OCI-LY1 (cell line): ENCODE measurements around the gene MARK3.

Experiments used
- H2AFZ ChIP-seq: fragments of 200-600 bp; sonication (generic), shearing (Covaris generic); 2 replicates; pipeline ENCODE4 v1.6.0; 2014; ENCODE audit warnings: antibody characterized with exemption, mild to moderate bottlenecking, low read length
- H3F3A ChIP-seq: fragments of 200-600 bp; sonication (generic), shearing (Covaris generic); 2 replicates; pipeline ENCODE4 v1.6.0; 2014; ENCODE audit warnings: mild to moderate bottlenecking, antibody characterized with exemption, low read length, moderate library complexity; ENCODE audit not compliant: insufficient read depth
- H3K27ac ChIP-seq: fragments of 200-600 bp; sonication (generic); 2 replicates; pipeline ENCODE4 v1.5.1; 2014; ENCODE audit warnings: low read length, mixed run types, mild to moderate bottlenecking, low read depth; ENCODE audit not compliant: poor library complexity, severe bottlenecking
- H3K27me3 ChIP-seq: fragments of 200-600 bp; sonication (generic); 2 replicates; pipeline ENCODE4 v1.6.0; 2014; ENCODE audit warnings: antibody characterized with exemption, mild to moderate bottlenecking, low read length, moderate library complexity; ENCODE audit not compliant: insufficient read depth
- H3K36me3 ChIP-seq: fragments of 200-600 bp; sonication (generic); 2 replicates; pipeline ENCODE4 v1.6.1; 2014; ENCODE audit warnings: mild to moderate bottlenecking, antibody characterized with exemption, low read length, moderate library complexity, mixed read lengths; ENCODE audit not compliant: insufficient read depth
- H3K4me1 ChIP-seq: fragments of 200-600 bp; sonication (generic); 2 replicates; pipeline ENCODE4 v1.5.1; 2014; ENCODE audit warnings: mild to moderate bottlenecking, low read length, moderate library complexity; ENCODE audit not compliant: insufficient read depth, severe bottlenecking
- H3K4me2 ChIP-seq: fragments of 200-600 bp; sonication (generic), shearing (Covaris generic); 2 replicates; pipeline ENCODE4 v1.6.1; 2014; ENCODE audit warnings: low read length
- H3K4me3 ChIP-seq: fragments of 200-600 bp; sonication (generic); 2 replicates; pipeline ENCODE4 v1.5.1; 2014; ENCODE audit warnings: low read length, low read depth, mild to moderate bottlenecking, mixed read lengths; ENCODE audit not compliant: poor library complexity, severe bottlenecking
- H3K79me2 ChIP-seq: fragments of 200-600 bp; shearing (Covaris generic); 2 replicates; pipeline ENCODE4 v1.6.1; 2016; ENCODE audit warnings: mixed run types, low read length, mixed read lengths; ENCODE audit not compliant: insufficient read depth
- H3K9ac ChIP-seq: fragments of 200-600 bp; sonication (generic), shearing (Covaris generic); 2 replicates; pipeline ENCODE4 v1.6.1; 2014; ENCODE audit warnings: mild to moderate bottlenecking, low read length, mixed read lengths
- H3K9me2 ChIP-seq: fragments of 200-600 bp; sonication (generic), shearing (Covaris generic); 2 replicates; pipeline ENCODE4 v1.6.1; 2014; ENCODE audit warnings: low read depth, mild to moderate bottlenecking, low read length, mixed read lengths
- H3K9me3 ChIP-seq: fragments of 200-600 bp; shearing (Covaris generic); 2 replicates; pipeline ENCODE4 v1.6.1; 2014; ENCODE audit warnings: low read length, mixed read lengths
- H4K20me1 ChIP-seq: fragments of 200-600 bp; sonication (generic), shearing (Covaris generic); 2 replicates; pipeline ENCODE4 v1.6.0; 2016; ENCODE audit warnings: mild to moderate bottlenecking, low read length; ENCODE audit not compliant: insufficient read depth
- EZH2 ChIP-seq: fragments of 200-600 bp; sonication (generic), shearing (Covaris generic); IDR thresholded peaks from 2 replicates; pipeline ENCODE4 v1.8.0; 2017; ENCODE audit warnings: borderline replicate concordance, mixed run types, mild to moderate bottlenecking, antibody characterized with exemption, low read length, moderate library complexity, mixed read lengths
- TF ChIP-seq, protein P1 (sequence below): fragments of 200-600 bp; sonication (generic), shearing (Covaris generic); IDR thresholded peaks from 2 replicates; pipeline ENCODE4 v1.5.1; 2017; ENCODE audit warnings: mild to moderate bottlenecking, antibody characterized with exemption, low read length, moderate library complexity, mixed read lengths

Gene MARK3

DNA sequence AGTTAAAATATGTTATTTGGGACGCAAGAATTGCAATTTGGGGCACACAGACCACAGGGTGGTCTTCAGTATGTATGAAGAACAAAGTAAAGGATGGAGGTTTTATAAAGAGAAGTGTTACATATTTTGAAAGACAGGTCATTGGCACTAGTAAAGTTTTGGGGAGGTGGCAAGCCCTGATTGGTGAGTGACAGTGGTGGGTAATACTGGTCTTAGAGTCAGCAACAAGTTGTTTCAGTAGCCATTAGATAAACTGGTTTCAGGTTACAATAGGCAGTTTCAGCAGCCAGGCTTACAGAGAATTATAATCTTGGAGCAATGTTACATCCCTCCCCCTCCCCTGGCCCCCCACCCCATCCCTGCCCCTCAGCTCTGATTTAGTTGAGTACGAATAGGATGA, 17.5 kb downstream of the MARK3 start:
- H3K9me3 ChIP-seq: no peaks in the 10 kb centered on the region
- TF ChIP-seq EZH2: no peak
- TF ChIP-seq, protein P1, sequence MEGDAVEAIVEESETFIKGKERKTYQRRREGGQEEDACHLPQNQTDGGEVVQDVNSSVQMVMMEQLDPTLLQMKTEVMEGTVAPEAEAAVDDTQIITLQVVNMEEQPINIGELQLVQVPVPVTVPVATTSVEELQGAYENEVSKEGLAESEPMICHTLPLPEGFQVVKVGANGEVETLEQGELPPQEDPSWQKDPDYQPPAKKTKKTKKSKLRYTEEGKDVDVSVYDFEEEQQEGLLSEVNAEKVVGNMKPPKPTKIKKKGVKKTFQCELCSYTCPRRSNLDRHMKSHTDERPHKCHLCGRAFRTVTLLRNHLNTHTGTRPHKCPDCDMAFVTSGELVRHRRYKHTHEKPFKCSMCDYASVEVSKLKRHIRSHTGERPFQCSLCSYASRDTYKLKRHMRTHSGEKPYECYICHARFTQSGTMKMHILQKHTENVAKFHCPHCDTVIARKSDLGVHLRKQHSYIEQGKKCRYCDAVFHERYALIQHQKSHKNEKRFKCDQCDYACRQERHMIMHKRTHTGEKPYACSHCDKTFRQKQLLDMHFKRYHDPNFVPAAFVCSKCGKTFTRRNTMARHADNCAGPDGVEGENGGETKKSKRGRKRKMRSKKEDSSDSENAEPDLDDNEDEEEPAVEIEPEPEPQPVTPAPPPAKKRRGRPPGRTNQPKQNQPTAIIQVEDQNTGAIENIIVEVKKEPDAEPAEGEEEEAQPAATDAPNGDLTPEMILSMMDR: no peak
- no peak overlapping the region for H3K4me3 ChIP-seq
- H3K36me3 ChIP-seq: peaks cover 23% of the 10 kb centered on the region
- peaks cover 72% of the 10 kb centered on the region for H3K79me2 ChIP-seq
- H3K27me3 ChIP-seq: no peaks in the 10 kb centered on the region
- H3K9me2 ChIP-seq: no peaks in the 10 kb centered on the region
- H3K27ac ChIP-seq: no peak overlapping the region
- no peak overlapping the region for H2AFZ ChIP-seq
- H3K4me1 ChIP-seq: peaks cover 55% of the 10 kb centered on the region
- H4K20me1 ChIP-seq: no peaks in the 10 kb centered on the region
- H3F3A ChIP-seq: no peaks in the 10 kb centered on the region
- H3K9ac ChIP-seq: no peak overlapping the region
- H3K4me2 ChIP-seq: no peak overlapping the region

DNA sequence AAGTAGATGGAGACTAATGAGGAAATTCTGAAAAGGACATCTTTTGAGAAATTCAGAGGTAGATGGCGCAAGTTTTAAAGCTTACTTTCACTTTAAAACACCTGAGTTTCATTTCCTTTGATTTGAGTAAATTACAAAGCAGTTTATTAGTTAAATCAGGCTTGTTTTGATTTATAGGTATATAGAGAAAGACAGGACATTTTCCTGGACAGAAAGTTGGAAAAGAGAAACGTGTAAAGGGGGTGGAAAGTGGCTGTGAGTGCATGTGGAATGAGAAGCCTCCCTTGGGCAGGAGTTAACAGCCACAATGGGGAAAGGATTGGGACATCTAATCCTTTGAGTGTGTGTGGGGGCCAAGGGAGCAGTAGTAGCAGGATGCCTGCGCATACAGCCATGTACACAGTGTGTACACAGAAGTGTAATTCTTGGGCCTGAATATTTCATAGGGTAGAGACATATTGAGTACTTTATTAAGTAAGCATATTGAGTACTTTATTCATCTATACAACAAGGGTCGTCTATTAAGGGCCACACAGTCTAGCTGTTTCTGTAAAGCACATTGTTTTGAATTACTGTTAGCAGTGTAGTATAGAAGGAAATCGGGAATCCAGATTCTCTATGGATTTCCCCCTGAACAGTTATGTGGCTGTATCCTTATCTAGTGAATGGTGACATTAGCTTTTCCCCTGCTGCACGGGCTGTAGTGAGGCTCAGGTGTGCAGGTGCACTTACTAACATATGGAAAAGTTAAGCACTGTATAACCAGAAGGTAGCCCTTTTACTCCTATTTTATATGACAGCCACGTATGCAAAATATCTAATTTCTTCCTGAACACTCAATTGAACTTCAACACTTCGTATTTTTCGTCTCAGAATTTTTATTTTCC, 19.1 kb downstream of the MARK3 start:
- Histone ChIP-seq H3K4me3 (peak overlapping the region; percentile 11), H3K36me3 (peaks cover 37% of the 10 kb centered on the region), H3K4me1 (peaks cover 44% of the 10 kb centered on the region), H3K9me3 (no peaks in the 10 kb centered on the region), H3K4me2 (peak overlapping the region; percentile 43), H3K79me2 (peaks cover 57% of the 10 kb centered on the region), H4K20me1 (no peaks in the 10 kb centered on the region), H3F3A (no peaks in the 10 kb centered on the region), H3K27ac (peak overlapping the region; percentile 4), H2AFZ (no peak overlapping the region), H3K27me3 (no peaks in the 10 kb centered on the region), H3K9me2 (no peaks in the 10 kb centered on the region), H3K9ac (no peak overlapping the region)
- no peak for TF ChIP-seq EZH2
- TF ChIP-seq, protein P1: no peak; the same call in 1 of the 2 replicates

DNA sequence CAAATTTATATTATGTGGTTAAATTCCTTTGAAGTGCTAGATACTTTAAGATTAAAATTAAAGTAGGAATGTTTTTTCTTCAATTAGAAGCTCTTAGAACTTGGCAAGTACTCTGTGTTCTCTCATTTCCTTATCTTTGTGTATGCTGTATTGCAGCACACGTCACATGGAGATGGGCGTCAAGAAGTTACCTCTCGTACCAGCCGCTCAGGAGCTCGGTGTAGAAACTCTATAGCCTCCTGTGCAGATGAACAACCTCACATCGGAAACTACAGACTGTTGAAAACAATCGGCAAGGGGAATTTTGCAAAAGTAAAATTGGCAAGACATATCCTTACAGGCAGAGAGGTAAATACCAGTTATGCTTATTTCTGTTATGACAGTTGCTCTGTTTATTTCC, 19.7 kb downstream of the MARK3 start:
- H3F3A ChIP-seq: no peaks in the 10 kb centered on the region
- H3K27ac ChIP-seq: no peak overlapping the region
- H3K9me2 ChIP-seq: no peaks in the 10 kb centered on the region
- no peak overlapping the region for H3K4me3 ChIP-seq
- H3K4me1 ChIP-seq: peaks cover 44% of the 10 kb centered on the region
- H3K79me2 ChIP-seq: peaks cover 50% of the 10 kb centered on the region
- TF ChIP-seq EZH2: no peak
- TF ChIP-seq, protein P1: no peak
- no peaks in the 10 kb centered on the region for H4K20me1 ChIP-seq
- no peak overlapping the region for H2AFZ ChIP-seq
- H3K9me3 ChIP-seq: no peaks in the 10 kb centered on the region
- no peak overlapping the region for H3K4me2 ChIP-seq
- H3K27me3 ChIP-seq: no peaks in the 10 kb centered on the region
- peaks cover 41% of the 10 kb centered on the region for H3K36me3 ChIP-seq
- H3K9ac ChIP-seq: no peak overlapping the region
